GM21529 (cell line): Measurements from ENCODE around the gene NLRP6.

Experiments used
- ATAC-seq: cut with Tn5 transposase; IDR thresholded peaks from one replicate; pipeline ENCODE4 v1.9.1; 2021; ENCODE audit not compliant: unreplicated experiment

Gene NLRP6

DNA sequence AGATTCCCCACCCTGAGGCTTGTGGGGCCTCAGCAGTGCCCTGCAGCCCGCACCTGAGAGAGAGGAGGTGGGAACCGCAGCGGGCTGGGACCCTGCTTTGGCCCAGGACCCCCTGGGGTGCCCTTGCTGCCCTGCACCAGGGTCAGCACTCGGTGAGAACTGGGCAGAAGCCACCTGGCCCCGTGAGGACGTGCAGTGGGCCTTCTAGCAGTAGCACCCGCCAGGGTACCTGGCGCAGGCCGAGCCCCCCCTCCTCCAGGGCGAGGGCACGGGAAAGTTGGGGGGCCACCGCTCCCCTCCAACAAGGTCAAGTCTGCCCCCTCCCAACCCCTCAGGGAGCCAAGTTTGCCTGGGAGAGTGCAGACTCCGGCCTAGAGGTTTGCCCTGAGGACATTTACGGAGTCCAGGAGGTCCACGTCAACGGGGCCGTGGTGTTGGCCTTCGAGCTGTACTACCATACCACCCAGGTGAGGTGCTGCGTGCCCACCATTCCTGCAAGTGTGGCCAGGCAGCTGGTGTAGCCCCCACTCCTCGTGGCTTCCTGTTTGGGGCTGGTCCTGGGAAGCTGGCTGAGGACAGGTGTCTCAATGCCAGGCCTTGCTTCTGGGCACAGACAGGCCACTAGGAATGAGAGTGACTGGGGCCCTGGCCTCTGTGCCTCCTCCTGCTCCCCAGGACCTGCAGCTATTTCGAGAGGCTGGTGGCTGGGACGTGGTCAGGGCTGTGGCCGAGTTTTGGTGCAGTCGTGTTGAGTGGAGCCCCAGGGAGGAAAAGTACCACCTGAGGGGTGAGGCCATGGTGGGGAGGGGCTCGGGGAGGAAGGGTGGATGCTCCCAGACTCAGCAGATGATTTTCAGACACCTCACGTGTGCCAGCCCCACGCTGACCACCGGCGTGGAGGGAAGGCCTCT, 14.3 kb downstream of the NLRP6 start:
- ATAC-seq: no peak

DNA sequence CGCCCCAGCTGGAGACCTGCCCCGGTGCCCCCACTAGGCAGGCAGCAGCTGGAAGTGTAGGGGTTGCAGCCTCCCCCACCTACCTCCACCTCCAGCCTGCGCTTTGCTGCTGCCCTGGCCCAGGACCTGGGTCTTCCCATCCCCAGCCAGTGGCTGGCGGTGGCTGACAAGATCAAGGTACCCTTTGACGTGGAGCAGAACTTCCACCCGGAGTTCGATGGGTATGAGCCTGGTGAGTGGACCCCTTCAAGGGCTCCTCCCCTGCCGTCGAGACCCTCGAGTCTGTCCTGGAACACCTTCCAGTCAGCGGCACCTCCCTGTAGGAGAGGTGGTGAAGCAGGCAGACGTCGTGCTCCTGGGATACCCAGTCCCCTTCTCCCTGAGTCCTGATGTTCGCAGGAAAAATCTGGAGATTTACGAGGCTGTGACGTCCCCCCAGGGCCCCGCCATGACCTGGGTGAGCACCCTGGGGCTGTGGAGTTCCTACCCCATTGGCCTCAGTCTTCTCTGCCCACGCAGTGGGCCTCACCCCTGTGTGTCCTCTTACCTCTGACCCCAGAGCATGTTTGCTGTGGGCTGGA, 15.2 kb downstream of the NLRP6 start:
- ATAC-seq: no peak

DNA sequence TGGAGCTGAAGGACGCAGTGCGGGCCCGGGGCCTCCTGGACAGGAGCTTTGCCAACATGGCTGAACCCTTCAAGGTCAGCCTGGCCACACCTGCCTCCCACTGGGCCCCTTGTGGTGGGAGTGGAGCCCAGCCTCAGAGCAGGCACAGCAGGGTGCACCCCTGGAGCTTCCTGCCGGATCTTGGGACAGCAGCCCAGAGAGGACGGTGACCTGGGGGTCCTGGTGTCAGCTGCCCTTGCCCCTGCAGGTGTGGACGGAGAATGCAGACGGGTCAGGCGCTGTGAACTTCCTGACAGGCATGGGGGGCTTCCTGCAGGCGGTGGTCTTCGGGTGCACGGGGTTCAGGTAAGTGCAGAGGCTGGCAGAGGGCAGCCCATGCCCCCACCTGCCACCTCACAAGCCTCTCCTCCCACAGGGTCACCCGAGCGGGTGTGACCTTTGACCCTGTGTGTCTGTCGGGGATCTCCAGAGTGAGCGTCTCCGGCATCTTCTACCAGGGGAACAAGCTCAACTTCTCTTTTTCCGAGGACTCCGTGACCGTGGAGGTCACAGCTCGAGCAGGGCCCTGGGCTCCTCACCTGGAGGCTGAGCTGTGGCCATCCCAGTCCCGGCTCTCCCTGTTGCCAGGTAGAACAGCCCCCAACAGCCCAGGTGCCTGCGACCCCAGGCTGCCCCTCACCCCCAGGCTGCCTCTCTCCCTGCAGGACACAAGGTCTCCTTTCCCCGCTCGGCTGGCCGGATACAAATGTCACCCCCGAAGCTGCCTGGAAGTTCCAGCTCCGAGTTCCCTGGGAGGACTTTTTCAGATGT, 15.8 kb downstream of the NLRP6 start:
- no peak for ATAC-seq

DNA sequence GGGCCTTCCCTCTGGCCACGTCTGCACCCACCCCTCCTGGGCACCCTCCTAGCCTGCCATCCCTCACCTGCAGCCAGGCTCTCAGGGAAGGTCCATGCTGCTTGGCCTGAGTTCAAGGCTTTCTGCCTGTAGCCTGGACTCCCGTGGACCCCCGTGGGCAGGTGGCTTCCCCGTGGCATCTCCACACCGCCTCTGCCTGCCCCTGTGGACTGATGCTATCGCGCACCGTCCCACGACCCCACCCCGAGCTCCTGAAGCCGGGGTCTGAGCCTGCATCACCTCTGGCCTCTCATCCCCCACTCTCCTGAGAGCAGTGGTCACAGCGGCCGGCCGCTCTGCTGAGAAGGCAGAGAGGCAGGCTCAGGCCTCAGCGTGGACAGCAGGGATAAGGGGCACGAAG, 16.6 kb downstream of the NLRP6 start:
- ATAC-seq: no peak

DNA sequence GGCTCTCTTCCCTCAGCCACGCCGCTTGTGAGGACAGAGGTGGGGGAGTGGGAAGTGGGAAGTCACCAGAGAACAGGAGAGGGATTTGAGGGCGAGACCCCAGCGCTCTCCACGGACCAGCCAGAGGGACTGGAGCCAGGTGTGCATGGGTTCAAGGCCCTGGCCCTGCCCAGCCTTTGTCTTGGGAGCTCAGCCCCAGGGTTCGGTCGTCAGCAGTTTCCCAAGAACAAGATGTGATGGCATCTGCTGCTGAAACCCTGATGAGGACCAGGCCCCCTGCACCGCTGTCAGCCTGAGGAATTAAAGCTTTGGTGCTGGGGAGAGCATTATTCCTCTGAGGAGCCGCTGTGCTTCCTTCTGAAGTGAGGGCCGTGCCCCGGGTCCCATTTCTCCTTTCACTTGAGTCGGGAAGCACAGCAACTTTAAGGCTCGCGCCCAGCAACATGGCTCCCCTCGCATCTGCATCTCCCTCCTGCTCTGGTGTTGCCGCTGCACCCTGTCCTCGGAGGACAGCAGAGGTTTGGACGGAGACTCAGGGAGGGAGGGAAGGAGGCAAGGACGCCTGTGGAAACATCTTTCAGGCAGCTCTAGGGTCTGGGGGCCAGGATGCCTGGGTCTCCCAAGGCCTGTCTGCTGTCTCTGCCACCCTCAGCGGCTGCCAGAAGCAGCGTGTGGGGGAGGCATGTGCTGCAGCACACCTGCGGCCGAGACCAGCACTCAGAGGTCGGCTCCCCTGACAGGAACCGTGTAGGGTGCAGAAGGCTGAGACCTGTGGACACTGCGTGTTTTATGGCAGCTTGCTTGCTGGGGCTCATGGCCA, 17.4 kb downstream of the NLRP6 start:
- ATAC-seq: no peak

DNA sequence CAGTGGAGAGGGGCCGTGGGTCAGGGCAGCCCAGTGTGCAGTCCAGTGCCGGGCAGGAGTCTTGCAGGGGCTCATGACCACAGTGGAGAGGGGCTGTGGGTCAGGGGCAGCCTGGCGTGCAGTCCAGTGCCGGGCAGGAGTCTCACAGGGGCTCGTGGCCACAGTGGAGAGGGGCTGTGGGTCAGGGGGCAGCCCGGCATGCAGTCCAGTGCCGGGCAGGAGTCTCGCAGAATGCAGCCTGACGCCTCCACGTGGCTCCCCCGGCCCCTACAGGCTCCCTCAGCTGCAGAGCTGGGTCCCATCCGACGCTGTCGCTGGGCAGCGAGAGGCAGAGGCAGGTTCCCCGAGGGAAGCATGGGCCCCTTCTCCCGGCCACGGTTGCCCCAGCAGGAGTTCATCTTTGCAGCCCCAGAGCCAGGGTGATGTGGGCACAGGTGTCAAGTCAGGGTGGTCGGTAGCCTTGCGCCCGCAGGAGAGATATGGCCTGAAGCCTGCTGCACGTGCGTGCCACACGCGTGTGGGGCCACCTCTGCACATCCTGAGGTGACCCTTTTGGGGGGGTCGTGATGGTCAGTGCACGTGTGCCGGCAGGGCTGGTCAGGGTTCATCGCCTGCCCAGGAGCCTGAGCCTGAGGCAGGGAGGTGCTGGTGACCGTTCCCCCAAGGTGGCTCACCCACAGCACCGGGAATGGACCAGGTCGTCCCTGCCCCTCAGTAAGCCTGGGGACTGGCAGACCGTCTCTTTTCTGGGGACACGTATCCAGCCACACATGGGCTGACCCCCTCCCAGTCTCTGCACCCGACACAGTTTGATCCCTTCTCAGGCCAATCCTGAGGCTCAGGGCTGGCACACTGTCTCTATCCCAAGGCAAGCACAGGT, 18.2 kb downstream of the NLRP6 start:
- no peak for ATAC-seq

DNA sequence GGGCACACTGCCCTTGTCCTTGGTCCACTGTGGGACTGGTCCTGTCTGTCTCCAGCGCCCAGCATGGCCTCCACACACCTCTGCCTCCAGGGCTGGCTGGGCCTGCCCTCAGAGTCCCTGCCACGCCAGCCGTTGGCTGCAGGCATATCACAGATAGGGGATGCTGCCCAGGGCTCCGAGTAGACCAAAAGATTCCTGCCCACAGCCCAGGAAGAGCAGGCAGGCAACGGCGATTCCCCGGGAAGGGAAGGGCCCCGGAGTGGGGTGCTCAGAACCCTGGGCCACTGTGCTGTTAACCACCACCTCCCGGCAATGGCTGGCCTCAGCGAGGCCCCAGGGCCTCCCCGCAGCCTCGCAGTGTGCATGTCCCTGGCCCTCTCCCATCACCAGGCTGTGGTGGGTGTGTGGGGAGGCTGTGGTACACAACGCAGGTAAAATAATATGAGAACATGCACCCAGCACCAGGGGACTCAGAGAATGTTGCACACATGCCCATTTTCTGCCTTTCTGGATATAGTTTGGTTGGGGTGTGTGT, 18.9 kb downstream of the NLRP6 start:
- ATAC-seq: no peak

DNA sequence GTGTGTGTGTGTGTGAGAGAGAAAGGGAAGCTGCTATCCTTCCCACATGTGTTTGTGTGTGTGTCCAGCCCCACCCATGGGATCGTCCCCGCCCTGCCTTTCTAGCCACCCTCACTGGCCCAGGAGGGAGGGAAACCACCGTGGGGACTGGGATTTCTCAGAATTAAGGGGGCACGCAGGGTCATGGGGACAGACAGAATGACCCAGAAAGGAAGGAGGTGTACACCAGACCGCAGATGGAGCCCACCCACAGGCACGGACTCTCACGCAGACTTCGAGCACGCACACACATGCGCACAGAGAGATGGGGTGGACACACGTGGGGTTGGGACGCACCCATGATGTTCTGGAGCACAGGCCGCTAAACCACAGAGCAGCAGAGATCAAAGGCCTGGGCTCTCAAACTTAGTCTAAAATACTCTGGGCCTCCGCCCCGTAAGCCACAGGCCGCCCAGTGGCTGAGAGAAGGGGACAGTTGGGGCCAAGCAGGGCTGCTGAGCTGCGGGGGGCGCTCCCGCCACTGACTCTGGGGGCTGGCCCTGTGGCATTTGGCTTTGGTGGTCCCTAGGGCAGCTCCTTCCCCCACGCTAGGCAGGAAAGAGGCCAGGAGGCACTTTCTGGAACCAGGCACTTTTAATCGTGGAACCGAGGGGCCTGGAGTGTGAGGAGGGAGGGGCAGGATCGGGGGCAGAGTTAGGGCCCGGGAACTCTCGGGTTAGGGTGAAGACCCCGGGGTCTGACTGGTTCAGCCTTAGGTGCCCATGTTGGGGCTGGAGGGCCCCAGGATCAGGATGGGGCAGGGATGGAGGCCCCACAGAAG, 19.6 kb downstream of the NLRP6 start:
- no peak for ATAC-seq

DNA sequence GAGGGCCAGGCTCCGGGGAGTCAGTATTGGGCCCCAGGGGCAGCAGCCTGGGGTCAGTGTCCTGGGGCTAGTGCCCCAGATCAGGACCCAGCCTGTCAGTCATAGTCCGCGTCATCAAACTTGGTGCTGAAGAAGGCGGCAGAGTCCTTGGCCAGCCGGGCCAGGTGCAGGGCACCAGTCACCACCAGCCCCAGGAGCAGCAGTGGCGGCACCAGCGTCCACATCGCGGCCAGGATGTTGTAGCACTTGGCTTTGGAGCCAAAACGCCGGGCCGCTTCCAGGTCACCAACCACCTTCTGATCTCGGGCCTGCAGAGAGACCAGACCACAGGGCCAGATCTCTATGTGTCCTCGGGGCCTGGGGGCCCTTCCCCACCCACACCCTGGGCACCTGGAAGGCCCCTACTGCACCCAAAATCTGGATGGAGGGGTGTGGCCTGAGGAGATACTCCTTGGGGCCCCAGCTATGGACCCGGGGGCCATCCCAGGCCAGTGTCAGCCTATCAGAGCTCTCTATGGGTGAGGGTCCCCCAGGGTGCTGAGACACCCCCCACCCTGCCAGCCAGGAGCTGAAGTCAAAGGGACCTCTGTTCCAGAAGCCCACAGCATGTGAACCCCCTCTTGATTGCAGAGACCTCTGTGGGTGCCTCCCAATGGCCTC, 20.3 kb downstream of the NLRP6 start:
- ATAC-seq: no peak

DNA sequence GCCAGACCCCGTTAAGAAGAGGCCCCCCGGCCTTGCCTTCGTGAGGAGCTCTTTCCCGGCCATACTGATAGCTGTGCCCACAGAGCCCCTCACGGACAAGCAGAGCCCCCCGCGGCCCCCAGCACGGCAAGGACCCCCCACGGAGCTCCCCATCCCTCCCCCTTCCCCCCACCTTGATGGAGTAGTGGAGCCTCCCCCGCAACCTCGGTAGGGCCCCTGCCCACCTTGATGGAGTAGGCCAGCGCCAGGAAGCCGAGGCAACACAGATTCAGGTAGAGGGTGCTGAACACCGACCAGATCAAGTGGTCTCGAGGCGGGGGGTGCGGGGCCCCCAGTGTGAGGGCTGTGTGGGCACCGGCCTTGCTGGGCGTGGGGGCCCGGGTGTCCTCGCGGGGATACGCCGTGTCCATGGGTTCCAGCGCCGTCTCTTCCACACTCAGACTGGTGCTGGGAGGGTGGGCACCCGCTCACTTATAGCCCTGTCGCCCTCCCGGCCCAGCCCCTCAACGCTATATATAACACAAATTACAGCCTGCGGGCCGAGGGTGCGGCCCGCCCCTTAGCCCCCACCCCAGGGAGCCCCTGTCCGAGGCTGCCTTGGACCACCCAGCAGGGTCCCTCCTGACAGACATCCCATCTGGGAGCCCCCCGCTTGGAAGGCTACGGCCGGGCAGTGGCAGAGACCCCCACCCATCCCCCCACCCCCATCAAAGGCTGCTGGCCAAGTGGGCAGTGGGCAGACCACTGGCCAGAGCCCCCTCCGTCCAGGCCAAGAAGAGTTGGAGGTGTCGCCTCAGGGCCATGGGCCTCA, 21.1 kb downstream of the NLRP6 start, which contains the start of gene IFITM5:
Gene IFITM5 (minus strand): TSS at position 446 of the 811 bp plus-strand sequence. CDS start 36 bp downstream, at position 410.
- ATAC-seq: no peak

DNA sequence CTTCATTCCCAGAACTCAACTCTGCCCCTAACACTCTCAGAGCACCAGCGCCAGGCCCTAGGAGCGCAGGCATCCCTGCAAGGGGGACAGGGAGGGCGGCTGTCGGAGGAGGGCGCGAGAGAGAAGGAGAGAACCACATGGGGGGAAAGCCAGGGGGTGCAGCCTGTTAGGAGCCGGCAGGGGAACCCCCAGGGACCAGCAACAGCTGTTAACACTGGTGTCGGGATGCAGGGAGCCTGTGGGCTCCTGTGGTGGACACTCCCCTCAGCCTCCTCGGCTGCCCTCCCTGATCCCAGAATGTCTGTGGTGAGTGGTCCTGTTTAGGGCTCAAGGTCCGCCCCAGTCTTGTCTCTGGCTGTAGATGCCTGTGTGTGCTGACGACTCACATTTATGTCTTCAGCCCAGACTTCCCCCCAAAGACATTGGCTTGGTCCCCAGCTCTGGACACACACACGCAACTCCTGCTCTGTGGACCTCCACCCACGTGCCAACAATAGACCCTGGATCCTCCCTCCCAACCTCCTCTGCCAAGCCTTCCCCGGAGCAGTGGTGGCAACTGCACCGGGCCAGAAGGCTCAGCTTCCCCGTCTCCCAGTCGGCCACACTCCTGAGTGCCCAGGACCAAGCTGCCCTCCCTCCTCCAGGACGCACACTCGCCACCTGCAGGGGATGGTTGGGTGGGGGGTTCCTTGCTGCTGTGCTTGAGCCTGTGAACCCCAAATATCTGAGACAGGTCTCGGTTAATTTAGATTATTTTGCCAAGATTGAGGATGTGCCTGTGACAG, 21.9 kb downstream of the NLRP6 start:
- ATAC-seq: no peak

DNA sequence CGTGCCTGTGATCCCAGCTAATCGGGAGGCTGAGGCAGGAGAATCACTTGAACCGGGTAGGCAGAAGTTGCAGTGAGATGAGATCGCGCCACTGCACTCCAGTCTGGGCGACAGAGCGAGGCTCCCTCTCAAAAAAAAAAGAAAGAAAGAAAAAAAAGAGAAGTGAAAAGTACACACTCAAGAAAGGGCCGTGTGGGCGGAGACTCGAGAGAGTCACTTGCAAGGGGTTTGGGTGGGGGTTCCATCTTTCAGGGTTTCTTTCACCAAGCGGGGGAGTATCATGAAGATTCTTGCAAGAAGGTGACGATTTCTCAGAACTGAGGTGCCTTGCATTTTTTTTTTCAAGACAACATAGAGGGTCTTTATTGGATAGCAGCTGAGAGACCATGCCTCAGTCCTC, 25.2 kb downstream of the NLRP6 start:
- no peak for ATAC-seq

DNA sequence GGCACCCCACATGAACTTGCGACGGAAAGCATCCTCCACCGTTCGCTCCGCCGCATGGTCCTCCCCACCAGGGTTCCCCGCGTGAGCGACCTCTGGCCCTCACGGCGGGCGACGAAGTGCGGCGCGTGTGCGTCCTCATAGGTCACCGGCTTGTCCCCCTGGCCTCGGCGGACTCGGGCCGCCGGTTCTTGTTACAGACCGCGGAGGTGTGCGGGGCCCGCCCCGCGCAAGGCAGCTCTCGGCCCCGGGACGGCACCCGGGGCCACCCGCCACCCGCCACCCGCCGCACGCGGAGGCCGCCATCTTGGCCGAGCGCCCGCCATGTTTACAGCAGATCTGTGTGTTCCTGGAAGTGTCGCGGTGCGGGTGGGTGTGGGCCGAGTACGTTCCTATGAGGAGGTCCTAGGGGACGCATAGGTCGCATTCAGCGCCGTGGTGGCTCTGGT, 25.9 kb downstream of the NLRP6 start:
- no peak for ATAC-seq

DNA sequence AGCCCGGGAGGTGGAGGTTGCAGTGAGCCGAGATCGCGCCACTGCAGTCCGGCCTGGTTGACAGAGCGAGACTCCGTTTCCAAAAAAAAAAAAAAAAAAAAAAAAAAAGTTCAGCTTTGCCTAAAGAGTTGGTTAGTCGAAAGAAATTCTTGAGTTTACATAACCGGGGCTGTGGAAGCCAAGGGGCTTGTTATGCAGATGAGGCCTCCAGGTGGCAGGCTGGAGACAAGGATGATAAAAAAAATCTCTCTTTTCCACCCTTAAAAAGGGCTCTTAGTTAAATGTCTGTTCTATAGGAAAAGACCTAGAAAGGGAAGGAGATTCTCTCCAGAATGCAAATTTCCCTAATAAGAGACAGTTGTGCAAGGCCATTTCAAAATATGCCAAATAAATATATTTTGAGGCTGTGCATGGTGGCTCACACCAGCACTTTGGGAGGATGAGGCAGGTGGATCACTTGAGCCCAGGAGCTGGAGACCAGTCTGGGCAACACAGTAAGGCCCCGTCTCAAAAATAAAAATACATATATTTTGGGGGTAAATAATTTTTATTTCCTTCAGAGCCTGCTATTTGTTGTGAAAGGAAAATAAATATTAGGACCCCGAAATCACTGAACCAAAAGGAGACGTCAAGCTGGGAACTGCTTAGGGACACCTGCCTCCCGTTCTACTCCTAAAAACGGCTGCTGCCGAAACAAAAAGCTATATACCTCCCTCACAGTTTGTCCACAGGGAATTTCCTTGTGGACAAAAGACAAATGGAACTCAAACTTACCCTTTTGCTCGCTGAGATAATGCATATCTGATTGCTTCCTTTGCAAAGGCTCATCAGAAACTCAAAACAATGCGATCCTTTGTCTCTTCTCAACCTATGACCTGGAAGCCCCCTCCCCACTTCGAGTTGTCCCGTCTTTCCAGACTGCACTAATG, 27.0 kb downstream of the NLRP6 start:
- ATAC-seq: no peak

DNA sequence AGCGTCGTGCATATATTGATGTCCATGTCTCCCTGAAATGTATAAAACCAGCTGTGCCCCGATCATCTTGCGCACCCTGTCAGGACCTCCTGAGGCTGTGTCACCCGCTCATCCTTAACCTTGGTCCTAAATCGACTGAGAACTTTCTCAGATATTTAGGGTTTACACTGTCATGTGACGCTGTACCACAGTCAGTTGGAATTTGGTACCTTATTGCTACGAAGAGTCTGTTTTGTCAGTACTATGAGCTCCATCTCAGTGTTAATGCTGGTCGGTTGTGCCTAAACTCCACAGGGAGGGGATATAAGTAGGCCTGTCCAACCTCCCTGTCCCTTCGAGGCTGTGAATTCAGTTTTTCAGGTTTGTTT, 27.6 kb downstream of the NLRP6 start:
- no peak for ATAC-seq
